Astrocyte (in vitro differentiated cells and primary cell): Measurements from ENCODE around the gene MESD.

Experiments
- CTCF ChIP-seq: IDR thresholded peaks from 2 replicates; pipeline ENCODE4 v1.5.1; 2011; ENCODE audit warnings: low read depth, mild to moderate bottlenecking, inconsistent platforms, low read length, moderate library complexity; ENCODE audit not compliant: insufficient read depth
- EZH2 ChIP-seq: IDR thresholded peaks from 2 replicates; pipeline ENCODE4 v1.6.1; 2012; ENCODE audit warnings: mild to moderate bottlenecking, low read length, inconsistent platforms; ENCODE audit not compliant: insufficient read depth

GRCh38 chr15:81000624-81001151, 11.1 kb upstream of the MESD start, which contains the start of gene TLNRD1:
- TF ChIP-seq CTCF (no peak), EZH2 (no peak)
